ENCODE results near the gene IKBKE.

- TF ChIP-seq EGR1 (IDR thresholded peaks at IDR 0.05), result no peak
- no peak for TF ChIP-seq RAD21 (IDR thresholded peaks at IDR 0.05; ENCODE audit: low read depth)
- TF ChIP-seq TCF12 (IDR thresholded peaks at IDR 0.05; ENCODE audit: low read depth), result no peak
- no peak for TF ChIP-seq EP300 (IDR thresholded peaks at IDR 0.05; ENCODE audit: borderline replicate concordance)
- TF ChIP-seq, protein P1, sequence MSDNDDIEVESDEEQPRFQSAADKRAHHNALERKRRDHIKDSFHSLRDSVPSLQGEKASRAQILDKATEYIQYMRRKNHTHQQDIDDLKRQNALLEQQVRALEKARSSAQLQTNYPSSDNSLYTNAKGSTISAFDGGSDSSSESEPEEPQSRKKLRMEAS (IDR thresholded peaks at IDR 0.05), result no peak
- no peak for TF ChIP-seq REST (IDR thresholded peaks at IDR 0.05; ENCODE audit: low read depth)
- TF ChIP-seq CREB1 (IDR thresholded peaks at IDR 0.05; ENCODE audit: low read depth), result no peak
- TF ChIP-seq TEAD4 (IDR thresholded peaks at IDR 0.05), result no peak
- TF ChIP-seq YY1 (IDR thresholded peaks at IDR 0.05; ENCODE audit: low read depth), result no peak
- TF ChIP-seq NFIC (IDR thresholded peaks at IDR 0.05), result no peak
- TF ChIP-seq CEBPB (IDR thresholded peaks at IDR 0.05), result no peak
These were observed 38.0 kb downstream of the IKBKE start for GRCh38 chr1:206508130-206508889.
